ENCODE results near the gene OSBP2.

Gene OSBP2

DNA sequence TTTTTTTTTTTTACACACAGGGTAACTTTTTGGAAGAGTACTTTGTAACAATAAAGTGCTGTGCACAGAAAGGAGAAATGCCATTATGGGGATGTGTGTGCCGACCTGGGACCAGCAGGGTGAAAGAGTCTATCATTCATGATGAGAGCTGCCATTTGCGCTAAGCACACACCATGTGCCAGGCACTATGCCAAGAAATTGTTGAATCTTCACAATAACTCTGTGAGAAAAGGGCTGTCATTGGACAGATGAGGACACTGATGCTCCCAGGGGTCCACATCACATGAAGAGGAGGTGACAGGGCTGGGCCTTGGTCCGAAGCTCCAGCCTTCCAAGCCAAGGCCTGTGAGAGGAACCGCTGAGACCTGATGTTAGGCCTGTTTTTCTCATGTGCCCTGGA is 32.6 kb upstream of the OSBP2 start:
- H3K9me3 ChIP-seq (ENCODE audit: low read length), result no peaks in the 10 kb centered on the region
- no peaks in the 10 kb centered on the region for H3K36me3 ChIP-seq (ENCODE audit: insufficient read depth, low read length)
- H3K9ac ChIP-seq (ENCODE audit: low read length), result no peak overlapping the region
- H4K20me1 ChIP-seq (ENCODE audit: insufficient read depth, low read length), result no peaks in the 10 kb centered on the region
- H3K27me3 ChIP-seq (ENCODE audit: insufficient read depth, low read length), result no peaks in the 10 kb centered on the region
- H3K4me2 ChIP-seq (ENCODE audit: low read length), result no peak overlapping the region
- no peaks in the 10 kb centered on the region for H3F3A ChIP-seq (ENCODE audit: insufficient read depth, low read length)
- H2AFZ ChIP-seq (ENCODE audit: low read length), result no peak overlapping the region
- peaks cover 6% of the 10 kb centered on the region for H3K4me1 ChIP-seq (ENCODE audit: insufficient read depth, low read length, severe bottlenecking)
- H3K79me2 ChIP-seq (ENCODE audit: insufficient read depth, low read length), result no peaks in the 10 kb centered on the region
- H3K9me2 ChIP-seq (ENCODE audit: low read depth, low read length), result no peaks in the 10 kb centered on the region
- no peak for TF ChIP-seq EZH2 (IDR thresholded peaks at IDR 0.05; ENCODE audit: borderline replicate concordance, low read length)
- TF ChIP-seq, protein P1, sequence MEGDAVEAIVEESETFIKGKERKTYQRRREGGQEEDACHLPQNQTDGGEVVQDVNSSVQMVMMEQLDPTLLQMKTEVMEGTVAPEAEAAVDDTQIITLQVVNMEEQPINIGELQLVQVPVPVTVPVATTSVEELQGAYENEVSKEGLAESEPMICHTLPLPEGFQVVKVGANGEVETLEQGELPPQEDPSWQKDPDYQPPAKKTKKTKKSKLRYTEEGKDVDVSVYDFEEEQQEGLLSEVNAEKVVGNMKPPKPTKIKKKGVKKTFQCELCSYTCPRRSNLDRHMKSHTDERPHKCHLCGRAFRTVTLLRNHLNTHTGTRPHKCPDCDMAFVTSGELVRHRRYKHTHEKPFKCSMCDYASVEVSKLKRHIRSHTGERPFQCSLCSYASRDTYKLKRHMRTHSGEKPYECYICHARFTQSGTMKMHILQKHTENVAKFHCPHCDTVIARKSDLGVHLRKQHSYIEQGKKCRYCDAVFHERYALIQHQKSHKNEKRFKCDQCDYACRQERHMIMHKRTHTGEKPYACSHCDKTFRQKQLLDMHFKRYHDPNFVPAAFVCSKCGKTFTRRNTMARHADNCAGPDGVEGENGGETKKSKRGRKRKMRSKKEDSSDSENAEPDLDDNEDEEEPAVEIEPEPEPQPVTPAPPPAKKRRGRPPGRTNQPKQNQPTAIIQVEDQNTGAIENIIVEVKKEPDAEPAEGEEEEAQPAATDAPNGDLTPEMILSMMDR (IDR thresholded peaks at IDR 0.05; ENCODE audit: low read length), result no peak
- no peak overlapping the region for H3K4me3 ChIP-seq (ENCODE audit: low read depth, low read length, poor library complexity, severe bottlenecking)
- H3K27ac ChIP-seq (ENCODE audit: low read depth, low read length, poor library complexity, severe bottlenecking), result no peak overlapping the region

DNA sequence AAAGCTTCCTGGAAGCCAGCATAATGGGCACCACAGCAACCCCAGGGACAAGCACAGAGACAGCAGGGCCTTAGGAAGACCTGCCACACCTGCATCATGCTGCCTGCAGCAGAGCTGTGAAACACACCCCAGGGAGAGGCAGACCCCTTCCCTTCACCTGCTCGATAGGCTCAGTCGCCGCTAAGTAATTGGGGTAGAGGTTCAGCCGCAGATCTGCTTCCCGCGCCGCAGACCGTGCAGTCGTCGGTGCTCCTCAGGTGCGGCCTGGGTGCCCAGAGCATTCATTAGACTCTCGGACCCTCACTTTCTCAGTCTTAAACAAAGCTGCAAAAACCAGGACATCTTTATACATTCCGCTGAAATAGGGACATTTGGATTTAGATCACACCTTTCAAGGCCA is 29.9 kb upstream of the OSBP2 start:
- Histone ChIP-seq H3K27me3 (ENCODE audit: insufficient read depth, low read length) (no peaks in the 10 kb centered on the region; the same call in 1 of the 2 replicates), H4K20me1 (ENCODE audit: insufficient read depth, low read length) (no peaks in the 10 kb centered on the region), H3F3A (ENCODE audit: insufficient read depth, low read length) (no peaks in the 10 kb centered on the region), H3K4me2 (ENCODE audit: low read length) (no peak overlapping the region), H3K9me2 (ENCODE audit: low read depth, low read length) (no peaks in the 10 kb centered on the region), H3K9me3 (ENCODE audit: low read length) (no peaks in the 10 kb centered on the region), H3K9ac (ENCODE audit: low read length) (no peak overlapping the region), H3K36me3 (ENCODE audit: insufficient read depth, low read length) (no peaks in the 10 kb centered on the region), H3K4me1 (ENCODE audit: insufficient read depth, low read length, severe bottlenecking) (peaks cover 16% of the 10 kb centered on the region), H3K79me2 (ENCODE audit: insufficient read depth, low read length) (no peaks in the 10 kb centered on the region), H2AFZ (ENCODE audit: low read length) (no peak overlapping the region), H3K27ac (ENCODE audit: low read depth, low read length, poor library complexity, severe bottlenecking) (no peak overlapping the region), H3K4me3 (ENCODE audit: low read depth, low read length, poor library complexity, severe bottlenecking) (no peak overlapping the region)
- TF ChIP-seq, protein P1 (IDR thresholded peaks at IDR 0.05; ENCODE audit: low read length), result no peak
- TF ChIP-seq EZH2 (IDR thresholded peaks at IDR 0.05; ENCODE audit: borderline replicate concordance, low read length), result no peak

DNA sequence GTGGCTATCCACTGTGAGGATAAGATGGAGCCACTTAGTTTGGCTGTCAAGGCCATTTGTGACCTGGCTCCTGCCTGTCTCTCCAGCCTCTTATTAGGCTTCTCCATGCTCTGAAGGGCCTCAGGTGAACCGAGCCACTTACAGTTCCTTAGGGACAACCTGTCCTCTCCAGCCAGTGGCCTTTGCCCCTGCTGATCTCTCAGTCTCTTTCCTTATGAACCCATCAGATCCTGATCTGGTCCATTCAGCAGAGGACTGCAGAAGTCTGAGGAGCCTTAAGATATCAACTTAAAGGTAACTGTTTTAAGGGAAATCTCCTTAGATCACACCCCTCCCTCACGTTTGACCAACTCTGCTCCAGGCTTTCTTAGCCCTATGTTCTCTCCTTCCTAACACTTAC is 29.4 kb upstream of the OSBP2 start:
- no peaks in the 10 kb centered on the region for H3K79me2 ChIP-seq (ENCODE audit: insufficient read depth, low read length)
- H3F3A ChIP-seq (ENCODE audit: insufficient read depth, low read length), result no peaks in the 10 kb centered on the region
- H3K4me2 ChIP-seq (ENCODE audit: low read length), result no peak overlapping the region
- H3K4me1 ChIP-seq (ENCODE audit: insufficient read depth, low read length, severe bottlenecking), result peaks cover 16% of the 10 kb centered on the region
- H3K9me2 ChIP-seq (ENCODE audit: low read depth, low read length), result no peaks in the 10 kb centered on the region
- H3K9ac ChIP-seq (ENCODE audit: low read length), result no peak overlapping the region
- no peaks in the 10 kb centered on the region for H3K9me3 ChIP-seq (ENCODE audit: low read length)
- H3K36me3 ChIP-seq (ENCODE audit: insufficient read depth, low read length), result no peaks in the 10 kb centered on the region
- no peaks in the 10 kb centered on the region for H4K20me1 ChIP-seq (ENCODE audit: insufficient read depth, low read length)
- H3K27ac ChIP-seq (ENCODE audit: low read depth, low read length, poor library complexity, severe bottlenecking), result no peak overlapping the region
- TF ChIP-seq, protein P1 (IDR thresholded peaks at IDR 0.05; ENCODE audit: low read length), result no peak
- no peak for TF ChIP-seq EZH2 (IDR thresholded peaks at IDR 0.05; ENCODE audit: borderline replicate concordance, low read length)
- H3K4me3 ChIP-seq (ENCODE audit: low read depth, low read length, poor library complexity, severe bottlenecking), result no peak overlapping the region
- H3K27me3 ChIP-seq (ENCODE audit: insufficient read depth, low read length), result no peaks in the 10 kb centered on the region; the same call in 1 of the 2 replicates
- no peak overlapping the region for H2AFZ ChIP-seq (ENCODE audit: low read length)

Data from OCI-LY1 (cell line).